HG03025 (cell line): Measurements from ENCODE around the gene RBCK1.

ENCODE experiments used
- ATAC-seq: cut with Tn5 transposase; IDR thresholded peaks from one replicate; pipeline ENCODE4 v1.9.1; 2021; ENCODE audit warnings: mild to moderate bottlenecking, moderate library complexity; ENCODE audit not compliant: unreplicated experiment, low FRiP score

Gene RBCK1

DNA sequence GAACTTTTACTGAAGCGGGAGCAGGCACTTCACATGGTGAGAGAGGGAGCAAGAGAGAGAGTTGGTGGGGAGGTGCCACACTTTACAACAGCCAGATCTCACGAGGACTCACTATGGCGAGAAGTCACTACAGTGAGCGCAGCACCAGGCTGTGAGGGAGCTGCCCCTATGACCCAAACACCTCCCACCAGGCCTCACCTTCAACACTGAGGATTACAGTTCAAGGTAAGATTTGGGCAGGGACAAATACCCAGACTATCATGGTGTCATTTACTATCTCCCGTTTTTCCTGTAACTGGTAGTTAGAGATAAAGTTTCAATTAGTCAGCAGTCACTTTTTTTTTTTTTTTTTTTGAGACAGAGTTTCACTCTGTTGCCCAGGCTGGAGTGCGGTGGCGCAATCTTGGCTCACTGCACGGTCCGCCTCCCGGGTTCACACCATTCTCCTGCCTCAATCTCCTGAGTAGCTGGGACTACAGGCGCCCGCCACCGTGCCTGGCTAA lies 7.8 kb downstream of the RBCK1 start:
- no peak for ATAC-seq

DNA sequence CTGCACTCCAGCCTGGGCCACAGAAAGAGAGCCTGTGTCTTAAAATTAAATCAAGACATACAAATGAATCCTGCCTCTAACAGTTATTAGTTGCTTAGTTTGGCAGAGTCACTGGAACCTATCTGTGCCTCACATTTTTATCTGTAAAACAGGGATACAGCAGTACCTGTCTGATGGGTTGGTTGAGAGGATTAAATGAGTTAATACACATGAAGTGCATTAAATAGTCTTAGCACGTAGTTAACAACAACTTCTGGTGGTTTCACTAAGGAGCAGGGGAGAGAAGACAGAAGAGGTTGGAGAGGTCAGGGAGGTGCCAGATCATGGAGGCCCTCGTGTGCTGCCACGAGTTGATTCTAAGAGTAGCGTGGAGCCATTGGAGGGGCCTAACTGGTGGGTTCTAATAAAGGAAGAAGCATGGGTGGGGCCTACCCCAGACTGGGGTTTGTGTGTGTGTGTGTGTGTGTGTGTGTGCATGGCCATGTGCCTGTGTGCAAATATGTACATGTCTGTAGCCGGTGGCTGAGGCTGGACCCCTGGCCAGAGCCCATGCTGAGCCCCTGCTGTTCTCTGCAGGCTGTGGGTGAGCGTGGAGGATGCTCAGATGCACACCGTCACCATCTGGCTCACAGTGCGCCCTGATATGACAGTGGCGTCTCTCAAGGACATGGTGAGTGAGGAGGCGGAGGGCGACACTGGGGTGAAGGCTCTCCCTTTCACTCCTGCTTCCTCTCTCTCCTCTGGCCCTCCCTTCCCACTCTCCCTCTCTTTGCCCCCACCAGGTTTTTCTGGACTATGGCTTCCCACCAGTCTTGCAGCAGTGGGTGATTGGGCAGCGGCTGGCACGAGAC lies 9.1 kb downstream of the RBCK1 start:
- ATAC-seq = no peak

DNA sequence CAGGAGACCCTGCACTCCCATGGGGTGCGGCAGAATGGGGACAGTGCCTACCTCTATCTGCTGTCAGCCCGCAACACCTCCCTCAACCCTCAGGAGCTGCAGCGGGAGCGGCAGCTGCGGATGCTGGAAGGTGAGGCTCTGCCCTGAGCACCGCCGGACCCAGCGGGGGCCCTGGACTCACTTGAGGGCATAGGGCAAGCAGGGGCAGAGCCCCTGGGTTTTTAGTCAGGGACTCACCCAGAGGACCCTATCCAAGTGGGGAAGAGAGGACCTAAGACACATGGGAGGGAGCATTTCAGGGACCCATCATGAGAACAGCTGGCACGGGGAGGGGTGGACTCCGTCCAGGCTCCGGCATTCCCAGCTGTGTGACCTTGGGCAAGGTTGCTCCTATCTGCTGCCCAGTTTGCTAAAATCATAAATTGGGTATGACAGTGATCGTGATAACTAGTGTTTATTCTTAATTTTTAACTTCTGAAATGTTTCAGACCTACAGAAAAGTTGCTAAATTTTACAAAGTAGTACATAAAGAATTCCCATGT lies 9.8 kb downstream of the RBCK1 start:
- ATAC-seq = no peak

DNA sequence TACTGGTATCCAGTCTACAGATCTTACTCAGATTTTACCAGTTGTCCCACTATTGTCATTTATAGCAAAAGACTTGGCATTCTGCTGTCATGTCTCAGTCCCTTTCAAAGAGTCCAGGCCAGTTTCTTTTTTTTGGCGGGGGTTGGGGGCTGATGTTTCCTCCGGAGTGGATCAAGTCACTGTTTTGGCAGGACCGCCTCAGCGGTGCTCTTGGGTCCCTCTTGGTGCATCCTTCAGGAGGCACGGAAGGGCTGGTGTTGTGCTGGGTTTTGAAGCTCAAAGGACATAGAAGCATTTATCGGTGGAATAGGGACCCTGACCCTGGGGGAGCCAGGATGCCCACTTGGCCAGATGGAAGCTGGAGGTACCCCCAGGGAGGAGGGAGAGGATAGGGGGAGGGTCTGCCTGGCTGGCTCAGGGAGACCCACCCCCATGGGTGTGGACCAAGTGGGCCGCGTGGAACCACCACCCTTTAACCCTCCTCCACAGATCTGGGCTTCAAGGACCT lies 10.8 kb downstream of the RBCK1 start:
- no peak for ATAC-seq

DNA sequence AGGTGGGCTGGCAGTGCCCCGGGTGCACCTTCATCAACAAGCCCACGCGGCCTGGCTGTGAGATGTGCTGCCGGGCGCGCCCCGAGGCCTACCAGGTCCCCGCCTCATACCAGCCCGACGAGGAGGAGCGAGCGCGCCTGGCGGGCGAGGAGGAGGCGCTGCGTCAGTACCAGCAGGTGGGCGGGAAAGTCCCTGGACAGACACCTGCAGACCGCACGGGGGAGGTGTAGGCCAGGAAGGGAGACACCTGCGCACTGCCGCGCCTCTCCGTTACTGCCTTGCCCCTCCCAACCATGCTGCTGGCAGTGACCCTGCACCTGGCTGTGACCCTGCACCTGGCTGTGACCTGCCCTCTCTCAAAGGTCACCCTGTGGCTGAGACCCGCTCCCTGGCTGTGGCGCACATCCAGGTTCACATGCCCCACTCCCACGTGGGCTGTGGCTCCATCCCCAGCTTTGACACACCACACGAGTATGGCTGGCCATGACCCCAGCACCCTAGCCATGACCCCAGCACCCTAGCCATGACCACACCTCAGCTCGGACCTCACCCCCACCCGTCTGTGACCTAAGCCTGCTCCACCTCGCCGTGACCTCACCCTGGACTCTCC lies 11.6 kb downstream of the RBCK1 start:
- no peak for ATAC-seq

DNA sequence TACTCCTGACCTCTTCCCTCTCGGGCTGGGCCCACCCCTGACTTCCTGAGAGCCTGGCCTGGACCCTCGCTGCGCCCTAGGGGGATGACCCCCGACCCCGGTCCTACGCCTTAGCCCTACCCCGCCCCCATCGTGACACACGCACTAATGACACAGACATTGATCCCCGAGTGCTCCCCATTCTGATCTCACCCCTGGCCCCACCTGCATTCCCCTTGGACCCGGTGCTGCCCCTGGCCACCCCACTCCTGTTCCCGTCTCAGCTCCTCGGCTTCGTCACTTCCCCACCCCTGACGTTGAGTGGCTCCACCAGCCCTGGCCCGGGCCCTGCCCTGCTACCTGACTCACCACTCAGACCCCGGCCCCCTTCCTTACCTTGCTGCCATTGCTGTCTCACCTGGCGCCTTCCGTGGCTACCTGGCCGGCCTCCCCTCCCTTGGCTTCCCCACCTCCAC lies 12.1 kb downstream of the RBCK1 start:
- no peak for ATAC-seq

DNA sequence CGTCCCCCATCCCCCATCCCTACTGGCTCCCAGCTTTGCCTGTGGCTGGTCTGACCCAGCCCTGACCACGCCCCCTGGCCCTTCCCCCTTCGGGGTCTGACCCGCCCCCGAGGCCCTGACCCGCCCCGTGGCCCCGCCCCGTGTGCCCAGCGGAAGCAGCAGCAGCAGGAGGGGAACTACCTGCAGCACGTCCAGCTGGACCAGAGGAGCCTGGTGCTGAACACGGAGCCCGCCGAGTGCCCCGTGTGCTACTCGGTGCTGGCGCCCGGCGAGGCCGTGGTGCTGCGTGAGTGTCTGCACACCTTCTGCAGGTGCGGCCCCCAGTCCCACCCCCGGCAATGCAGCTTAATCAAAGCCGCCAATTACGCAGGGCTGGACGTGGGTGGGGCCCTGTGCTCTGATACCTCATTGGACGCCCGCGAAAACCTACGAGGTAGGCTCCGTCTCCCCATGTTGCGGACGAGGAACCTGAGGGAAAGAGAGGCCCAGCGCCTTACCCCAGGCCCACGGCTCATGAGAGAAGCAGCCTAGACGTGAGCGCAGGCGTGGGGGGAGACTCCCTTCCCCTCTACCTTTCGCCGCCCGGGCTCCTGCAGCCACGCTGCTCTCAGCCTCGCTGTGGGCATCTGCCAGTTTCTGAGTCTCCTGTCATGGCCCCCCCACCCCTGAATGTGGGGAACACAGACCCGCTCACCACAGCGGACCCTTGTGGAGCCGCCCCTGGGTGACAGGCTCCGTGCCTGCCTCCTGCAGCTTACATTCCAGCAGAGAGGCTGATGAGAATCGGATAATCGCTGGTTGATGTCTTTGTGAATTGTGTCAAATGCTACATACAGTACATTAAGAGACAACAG lies 12.8 kb downstream of the RBCK1 start:
- ATAC-seq = no peak

DNA sequence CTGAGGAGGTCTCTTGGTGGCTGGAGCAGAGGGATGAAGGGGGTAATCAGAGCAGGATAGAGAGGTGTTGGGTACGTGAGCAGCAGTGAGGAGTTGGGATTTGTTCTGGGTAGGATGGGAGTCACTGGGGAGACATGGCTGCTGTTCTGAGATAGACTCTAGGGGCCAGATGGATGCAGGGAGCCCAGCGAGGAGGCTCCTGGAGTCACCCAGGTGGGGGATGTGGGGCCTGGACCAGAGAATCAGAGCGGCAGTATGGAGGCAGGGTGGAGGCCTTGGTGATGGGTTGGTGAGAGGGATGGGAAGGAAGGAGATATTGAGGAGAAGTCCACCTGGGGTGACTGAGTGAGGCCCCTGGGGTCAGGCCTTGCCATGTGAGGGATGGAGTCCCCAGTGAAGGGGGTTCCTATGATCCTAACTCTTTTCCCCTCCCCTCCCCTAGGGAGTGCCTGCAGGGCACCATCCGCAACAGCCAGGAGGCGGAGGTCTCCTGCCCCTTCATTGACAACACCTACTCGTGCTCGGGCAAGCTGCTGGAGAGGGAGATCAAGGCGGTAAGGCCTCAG lies 13.7 kb downstream of the RBCK1 start:
- no peak for ATAC-seq

DNA sequence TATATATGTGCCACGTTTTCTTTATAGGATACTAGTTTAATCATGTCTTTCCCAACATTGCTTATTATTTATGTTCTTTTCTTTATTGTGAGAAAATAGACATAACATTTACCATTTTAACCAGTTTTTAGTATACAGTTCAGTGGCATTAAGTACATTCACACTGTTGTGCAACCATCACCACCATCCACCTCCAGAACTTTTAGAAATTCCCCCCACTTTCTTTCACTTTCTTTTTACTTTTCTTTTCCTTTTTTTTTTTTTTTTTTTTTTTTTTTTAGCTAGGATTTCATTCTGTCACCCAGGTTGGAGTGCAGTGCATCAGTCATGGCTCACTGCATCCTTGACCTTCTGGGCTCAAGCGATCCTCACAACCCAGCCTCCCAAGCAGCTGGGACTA lies 18.5 kb downstream of the RBCK1 start:
- ATAC-seq = no peak

DNA sequence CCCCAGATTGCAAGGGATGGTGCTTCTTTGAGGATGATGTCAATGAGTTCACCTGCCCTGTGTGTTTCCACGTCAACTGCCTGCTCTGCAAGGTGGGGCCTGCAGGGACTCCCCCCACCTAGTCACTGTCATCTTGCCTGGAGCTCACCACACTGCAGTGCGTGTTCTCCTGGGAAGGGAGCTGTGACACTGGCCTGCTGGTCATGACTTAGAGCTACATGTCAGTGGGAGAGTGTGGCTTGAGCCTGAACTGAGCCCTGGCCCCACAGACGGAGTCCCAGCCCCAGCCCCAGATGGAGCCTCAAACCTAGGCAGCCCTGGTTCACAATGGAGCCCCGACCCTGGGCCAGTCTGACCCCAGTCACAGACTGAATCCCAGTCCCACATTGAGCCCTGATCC lies 19.3 kb downstream of the RBCK1 start:
- no peak for ATAC-seq

DNA sequence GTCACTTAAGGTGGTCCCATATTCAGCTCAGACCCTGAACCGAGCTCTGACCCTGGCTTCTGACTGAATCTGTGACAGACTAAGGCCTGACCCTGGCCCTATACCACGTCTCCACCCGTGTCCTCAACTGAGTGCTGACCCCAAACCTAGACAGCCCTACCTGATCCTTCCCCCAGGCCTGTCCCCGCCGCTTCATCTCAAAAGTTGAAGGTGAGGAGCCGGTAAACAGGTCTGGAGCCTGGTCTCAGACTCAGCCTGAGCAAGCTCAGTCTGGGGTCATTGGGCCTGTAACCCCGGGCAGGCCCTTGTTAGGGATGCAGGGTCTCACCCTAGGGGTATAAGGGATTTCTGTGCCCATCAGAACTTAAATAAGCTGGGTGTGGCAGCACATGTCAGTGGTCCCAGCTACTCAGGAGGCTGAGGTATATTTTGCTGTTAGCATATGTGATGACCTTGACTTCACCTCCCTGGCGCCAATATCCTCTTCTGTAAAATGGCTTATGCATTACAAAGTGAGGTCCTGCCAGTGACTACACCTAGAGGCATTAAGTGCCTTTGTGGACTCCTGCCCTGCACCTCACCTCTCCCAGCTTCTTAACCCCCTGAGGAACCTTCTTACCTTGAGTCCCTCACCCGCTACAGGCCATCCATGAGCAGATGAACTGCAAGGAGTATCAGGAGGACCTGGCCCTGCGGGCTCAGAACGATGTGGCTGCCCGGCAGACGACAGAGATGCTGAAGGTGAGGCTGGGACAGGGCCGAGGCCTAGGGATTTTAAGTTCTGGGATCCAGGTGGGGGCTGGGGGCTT lies 20.0 kb downstream of the RBCK1 start:
- ATAC-seq = no peak

DNA sequence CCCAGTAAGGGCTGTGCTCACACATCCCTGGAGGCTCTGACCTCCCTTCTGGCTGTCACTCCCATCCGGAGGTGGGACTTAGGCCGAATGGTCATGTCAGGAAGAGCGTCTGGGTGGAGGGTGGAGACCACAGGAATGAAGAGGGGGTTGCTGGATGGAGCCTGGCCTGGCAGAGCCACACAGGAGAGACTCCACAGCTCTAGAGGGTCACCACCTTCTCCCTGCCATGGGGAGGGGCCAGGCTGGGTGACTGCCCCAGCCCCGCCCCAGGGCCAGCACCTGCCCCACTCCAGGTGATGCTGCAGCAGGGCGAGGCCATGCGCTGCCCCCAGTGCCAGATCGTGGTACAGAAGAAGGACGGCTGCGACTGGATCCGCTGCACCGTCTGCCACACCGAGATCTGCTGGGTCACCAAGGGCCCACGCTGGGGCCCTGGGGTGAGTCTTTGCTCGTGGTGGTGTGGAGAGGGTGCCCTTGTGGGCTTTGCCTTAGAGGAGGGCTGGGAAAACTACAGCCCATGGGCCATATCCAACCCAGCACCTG lies 20.6 kb downstream of the RBCK1 start:
- no peak for ATAC-seq

DNA sequence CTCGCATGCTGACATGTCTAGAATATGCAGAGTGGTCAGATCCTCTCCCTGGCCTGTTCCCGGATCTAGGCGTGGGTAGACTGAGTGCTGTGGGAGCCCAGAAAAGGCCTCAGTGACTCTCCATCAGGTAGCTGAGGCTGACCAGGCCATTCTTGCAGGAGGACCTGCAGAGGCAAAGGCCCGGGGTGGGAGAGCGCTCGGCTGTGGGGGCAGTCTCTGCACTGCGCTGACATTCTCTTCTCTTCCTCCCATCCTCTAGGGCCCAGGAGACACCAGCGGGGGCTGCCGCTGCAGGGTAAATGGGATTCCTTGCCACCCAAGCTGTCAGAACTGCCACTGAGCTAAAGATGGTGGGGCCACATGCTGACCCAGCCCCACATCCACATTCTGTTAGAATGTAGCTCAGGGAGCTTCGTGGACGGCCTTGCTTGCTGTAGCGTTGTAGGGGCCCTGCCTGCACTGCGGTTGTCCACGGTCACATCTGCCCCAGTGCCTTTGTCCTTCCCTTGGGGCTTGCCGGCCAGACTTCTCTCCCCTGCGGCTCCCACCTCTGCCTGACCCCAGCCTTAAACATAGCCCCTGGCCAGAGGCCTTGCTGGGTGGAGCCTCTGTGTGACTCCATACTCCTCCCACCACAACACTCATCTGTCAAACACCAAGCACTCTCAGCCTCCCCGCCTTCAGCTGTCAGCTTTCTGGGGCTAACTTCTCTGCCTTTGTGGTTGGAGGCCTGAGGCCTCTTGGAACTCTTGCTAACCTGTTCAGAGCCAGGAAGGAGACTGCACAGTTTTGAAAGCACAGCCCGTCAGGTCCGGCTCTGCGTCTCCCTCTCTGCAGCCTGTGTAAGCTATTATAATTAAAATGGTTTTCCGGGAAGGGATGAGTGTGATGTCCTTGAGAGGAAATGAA lies 22.2 kb downstream of the RBCK1 start:
- no peak for ATAC-seq

DNA sequence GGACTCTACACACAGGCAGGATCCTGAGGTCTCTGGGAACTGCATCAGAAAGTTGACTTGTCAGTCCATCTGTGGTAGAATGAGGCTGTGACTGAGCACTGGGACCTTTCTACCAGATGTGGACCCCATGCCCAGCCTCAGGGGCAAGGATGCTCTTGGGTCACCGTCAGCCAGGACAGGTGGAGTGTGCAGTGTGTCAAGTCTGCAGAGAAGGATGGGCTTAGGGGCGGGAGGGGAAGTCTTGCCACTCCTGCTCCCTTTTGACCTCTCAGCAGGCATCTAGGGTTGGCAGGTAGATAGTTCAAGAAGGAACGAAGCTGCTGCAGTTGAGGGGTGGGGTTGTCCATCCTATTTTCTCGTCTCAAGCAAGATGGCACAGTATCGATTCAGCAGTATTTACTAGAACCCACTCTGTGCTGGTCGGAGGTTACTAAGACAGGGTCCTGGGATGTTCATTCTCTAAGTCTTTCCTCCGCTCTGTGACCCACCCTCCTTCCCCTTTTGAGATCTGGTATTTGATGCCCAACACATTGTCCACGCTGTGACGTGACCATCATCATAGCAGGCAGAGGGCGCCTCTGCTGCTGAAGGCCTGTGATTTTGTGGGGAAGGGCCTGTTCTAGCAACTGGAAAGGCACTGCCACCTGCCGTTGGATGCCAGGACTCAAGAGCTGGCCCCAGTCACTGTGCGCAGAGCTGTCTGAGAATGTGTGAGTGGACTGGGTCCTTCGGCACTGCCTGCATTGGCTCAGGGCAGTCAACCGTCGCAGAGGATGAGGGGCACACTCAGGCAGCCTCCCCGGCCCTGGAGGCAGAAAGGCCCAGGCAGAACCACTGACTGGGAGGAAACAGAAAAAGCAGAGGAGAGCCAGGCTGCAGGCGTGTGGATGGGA lies 23.2 kb downstream of the RBCK1 start:
- no peak for ATAC-seq

DNA sequence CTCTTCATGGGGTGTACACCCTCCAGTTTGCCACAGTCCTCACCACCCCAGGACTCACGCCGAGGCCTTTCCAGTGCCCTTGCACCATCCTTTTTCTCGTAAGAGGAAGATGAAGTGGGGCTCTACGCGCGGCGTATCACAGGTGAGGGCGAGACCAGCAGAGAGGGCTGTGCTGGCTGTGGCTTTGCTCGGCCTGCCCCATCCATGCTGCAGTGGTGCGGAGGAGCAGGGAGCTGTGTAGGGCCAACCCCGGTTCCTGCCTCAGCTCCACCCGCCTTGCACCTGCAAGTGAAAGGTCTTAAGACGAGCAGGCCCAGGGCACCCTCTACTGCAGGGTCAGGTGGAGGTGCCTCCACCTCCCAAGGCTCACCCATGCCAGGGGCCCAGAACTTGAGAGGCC lies 24.1 kb downstream of the RBCK1 start:
- no peak for ATAC-seq

DNA sequence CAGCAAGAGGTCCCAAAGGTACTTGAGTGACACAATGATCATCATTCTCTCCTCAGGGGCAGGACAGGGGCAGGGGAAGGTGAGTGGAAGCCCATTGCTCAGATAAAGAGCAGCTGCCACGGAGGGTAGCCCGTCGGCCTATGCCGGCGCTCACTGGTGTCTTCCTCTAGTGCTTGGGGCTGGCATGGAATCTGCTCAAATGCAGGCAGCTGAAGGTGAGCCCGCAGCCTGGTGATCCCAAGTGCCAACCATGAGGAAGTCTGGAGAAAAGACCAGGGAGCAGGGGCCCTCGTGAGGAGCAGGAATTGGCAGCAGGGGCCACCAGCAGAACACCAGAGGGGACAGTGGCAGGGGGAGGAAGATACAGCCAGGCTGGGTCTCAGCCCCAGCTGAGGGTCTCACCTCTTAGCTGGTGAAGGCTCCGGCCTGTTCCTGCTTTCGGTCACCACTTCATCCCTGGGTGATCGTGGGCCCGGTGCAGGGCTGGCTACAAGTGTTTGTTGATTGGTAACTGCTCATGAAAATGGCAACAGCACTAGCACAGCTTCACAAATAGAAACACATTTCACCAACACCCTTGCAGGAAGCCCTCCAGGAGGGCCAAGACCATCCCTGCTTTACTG lies 24.7 kb downstream of the RBCK1 start:
- no peak for ATAC-seq
